H1 (cell line): ENCODE data around the gene ZBTB34. TPM values are rescaled to one million over a fixed set of nuclear protein-coding genes. Genes with fewer than 3 reads are reported as not detected.

Experiments
- CTCF ChIA-PET: fragments of 300-600 bp; sonication (Branson Sonifier 250); formaldehyde crosslinking; loops from one replicate; lab custom pipeline; 2021; ENCODE audit not compliant: partially characterized antibody; lab: Charles Lee
- POLR2A ChIA-PET: fragments of 300-600 bp; sonication (Branson Sonifier 250); formaldehyde crosslinking; loops from one replicate; lab custom pipeline; 2021; ENCODE audit warnings: inconsistent platforms; ENCODE audit not compliant: partially characterized antibody; lab: Charles Lee
- DNase-seq, 2 experiments: peaks; one replicate each; pipeline versions ENCODE4 v3.0.0 to v3.0.0-alpha.2; 2010 to 2022; ENCODE audit warnings: low spot score in 2 of 2, low read depth in 1 of 2, mixed read lengths in 1 of 2
- FAIRE-seq: peaks from 2 replicates; lab custom pipeline; 2011; peaks lifted over from hg19 to GRCh38; lab: Jason Lieb, UNC
- H2AFZ ChIP-seq: 2 replicates; pipeline ENCODE4 v1.8.1; 2012; ENCODE audit warnings: low read length, inconsistent platforms
- H2AK5ac ChIP-seq: 2 replicates; pipeline ENCODE4 v1.6.1; 2013; ENCODE audit warnings: low read depth, low read length
- H2BK120ac ChIP-seq: replicated peaks from 2 replicates; pipeline ENCODE3; 2013; ENCODE audit warnings: low read depth, low read length, inconsistent platforms
- H2BK12ac ChIP-seq: 2 replicates; pipeline ENCODE4 v1.6.1; 2013; ENCODE audit warnings: low read depth, low read length
- H2BK15ac ChIP-seq: 2 replicates; pipeline ENCODE4 v1.6.1; 2013; ENCODE audit warnings: low read length
- H2BK20ac ChIP-seq: 2 replicates; pipeline ENCODE4 v1.6.1; 2013; ENCODE audit warnings: low read length
- H2BK5ac ChIP-seq: 2 replicates; pipeline ENCODE4 v1.6.1; 2013; ENCODE audit warnings: low read depth, low read length
- H3K14ac ChIP-seq: 2 replicates; pipeline ENCODE4 v1.6.1; 2013; ENCODE audit warnings: inconsistent platforms; ENCODE audit not compliant: insufficient read length
- H3K18ac ChIP-seq: 2 replicates; pipeline ENCODE4 v1.6.1; 2013; ENCODE audit warnings: low read length; ENCODE audit errors: extremely low read depth
- H3K23ac ChIP-seq: 2 replicates; pipeline ENCODE4 v1.6.1; 2013; ENCODE audit warnings: inconsistent platforms; ENCODE audit not compliant: insufficient read length
- H3K23me2 ChIP-seq: 2 replicates; pipeline ENCODE4 v1.6.1; 2013; ENCODE audit warnings: low read depth, low read length
- H3K27ac ChIP-seq: 2 replicates; pipeline ENCODE4 v1.6.1; 2011; ENCODE audit warnings: low read depth, low read length, inconsistent platforms
- H3K27me3 ChIP-seq, 4 experiments: replicated peaks in 1 of 4; 1 replicate in 1 of 4; 2 replicates in 3 of 4; pipeline versions ENCODE4 v1.6.1 to v1.8.1; 2011 to 2013; ENCODE audit warnings: low read length in 3 of 4, mild to moderate bottlenecking in 3 of 4, inconsistent platforms in 2 of 4, mixed read lengths in 2 of 4, moderate library complexity in 1 of 4; ENCODE audit not compliant: control insufficient read depth in 3 of 4, insufficient read depth in 3 of 4; ENCODE audit errors: extremely low read depth in 1 of 4
- H3K36me3 ChIP-seq, 4 experiments: 2 replicates each; pipeline versions ENCODE4 v1.6.1 to v1.8.1; 2011 to 2013; ENCODE audit warnings: mild to moderate bottlenecking in 4 of 4, low read length in 3 of 4, moderate library complexity in 2 of 4, control low read depth in 1 of 4, inconsistent platforms in 1 of 4; ENCODE audit not compliant: insufficient read depth in 4 of 4, control insufficient read depth in 2 of 4
- H3K4ac ChIP-seq: replicated peaks from 2 replicates; pipeline ENCODE3; 2013; ENCODE audit warnings: low read length, low read depth, mixed read lengths, inconsistent platforms; ENCODE audit not compliant: insufficient read length
- H3K4me1 ChIP-seq, 4 experiments: replicated peaks in 1 of 4; 1 replicate in 1 of 4; 2 replicates in 3 of 4; pipeline versions ENCODE4 v1.6.1 to v1.8.1; 2011 to 2013; ENCODE audit warnings: low read length in 3 of 4, inconsistent platforms in 2 of 4, mixed read lengths in 1 of 4; ENCODE audit not compliant: insufficient read depth in 4 of 4, control insufficient read depth in 3 of 4
- H3K4me2 ChIP-seq, 2 experiments: 2 replicates each; pipeline versions ENCODE4 v1.6.1 to v1.8.1; 2011 to 2013; ENCODE audit warnings: low read depth in 2 of 2, low read length in 2 of 2, control low read depth in 1 of 2, inconsistent platforms in 1 of 2, mild to moderate bottlenecking in 1 of 2; ENCODE audit not compliant: insufficient read depth in 1 of 2
- H3K4me3 ChIP-seq, 4 experiments: fragments of 200-600, 300-600 bp in 1 of 4; sonication (generic), shearing (Covaris generic), sonication (Bioruptor Twin) in 1 of 4; 2 replicates each; pipeline versions ENCODE4 v1.5.1 to v1.8.1; 2011 to 2016; ENCODE audit warnings: low read length in 4 of 4, low read depth in 3 of 4, control low read depth in 2 of 4, inconsistent platforms in 2 of 4, mild to moderate bottlenecking in 2 of 4, mixed read lengths in 1 of 4, moderate library complexity in 1 of 4; ENCODE audit not compliant: insufficient read depth in 2 of 4; ENCODE audit errors: extremely low read depth in 1 of 4
- H3K56ac ChIP-seq: replicated peaks from 2 replicates; pipeline ENCODE3; 2013; ENCODE audit warnings: low read depth, mild to moderate bottlenecking, mixed read lengths, low read length, inconsistent platforms; ENCODE audit not compliant: insufficient read length
- H3K79me1 ChIP-seq: 2 replicates; pipeline ENCODE4 v1.6.1; 2013; ENCODE audit warnings: low read depth, low read length, control low read depth
- H3K79me2 ChIP-seq, 2 experiments: 2 replicates each; pipeline versions ENCODE4 v1.6.1 to v1.8.1; 2012 to 2013; ENCODE audit warnings: low read length in 2 of 2, mild to moderate bottlenecking in 2 of 2, inconsistent platforms in 1 of 2; ENCODE audit not compliant: insufficient read depth in 2 of 2, control insufficient read depth in 1 of 2
- H3K9ac ChIP-seq, 4 experiments: replicated peaks in 1 of 4; 1 replicate in 1 of 4; 2 replicates in 3 of 4; pipeline versions ENCODE4 v1.6.1 to v1.8.1; 2011 to 2013; ENCODE audit warnings: low read depth in 3 of 4, low read length in 3 of 4, control low read depth in 2 of 4, mild to moderate bottlenecking in 2 of 4, moderate library complexity in 2 of 4, inconsistent platforms in 1 of 4; ENCODE audit errors: extremely low read depth in 1 of 4
- H3K9me3 ChIP-seq, 2 experiments: 2 replicates each; pipeline versions ENCODE4 v1.6.1 to v1.8.1; 2012 to 2013; ENCODE audit warnings: mild to moderate bottlenecking in 2 of 2, moderate library complexity in 2 of 2, control low read depth in 1 of 2, inconsistent platforms in 1 of 2, low read depth in 1 of 2, low read length in 1 of 2, mixed read lengths in 1 of 2; ENCODE audit not compliant: insufficient read depth in 2 of 2
- H4K20me1 ChIP-seq, 2 experiments: replicated peaks in 1 of 2; 2 replicates each; pipeline versions ENCODE3 to v1.8.1; 2011 to 2013; ENCODE audit warnings: inconsistent platforms in 2 of 2, low read length in 2 of 2, mild to moderate bottlenecking in 1 of 2; ENCODE audit not compliant: insufficient read depth in 2 of 2, control insufficient read depth in 1 of 2
- H4K5ac ChIP-seq: 2 replicates; pipeline ENCODE4 v1.6.1; 2013; ENCODE audit warnings: low read length, low read depth, mixed read lengths, inconsistent platforms; ENCODE audit not compliant: insufficient read length
- H4K8ac ChIP-seq: 2 replicates; pipeline ENCODE4 v1.8.0; 2013; ENCODE audit warnings: mild to moderate bottlenecking, moderate library complexity, low read length, inconsistent platforms; ENCODE audit not compliant: insufficient read depth; ENCODE audit errors: extremely low read depth
- H4K91ac ChIP-seq: replicated peaks from 2 replicates; pipeline ENCODE3; 2013; ENCODE audit warnings: low read length, mixed read lengths, inconsistent platforms; ENCODE audit not compliant: insufficient read length
- ASH2L ChIP-seq: fragments of 200-600, 300-600 bp; sonication (generic); IDR thresholded peaks from one replicate; pipeline ENCODE4 v1.7.1; 2017; ENCODE audit warnings: low read length
- BACH1 ChIP-seq: IDR thresholded peaks from 2 replicates; pipeline ENCODE4 v1.6.1; 2012; ENCODE audit warnings: low read length, improper control_type of control experiment
- BRCA1 ChIP-seq: IDR thresholded peaks from 2 replicates; pipeline ENCODE4 v1.6.1; 2012; ENCODE audit warnings: low read depth, low read length, improper control_type of control experiment
- CBX8 ChIP-seq: fragments of 300-800, 300-1000 bp; sonication (generic); IDR thresholded peaks from 2 replicates; pipeline ENCODE4 v1.7.1; 2016; ENCODE audit warnings: low read depth, low read length, borderline replicate concordance
- EGR1 ChIP-seq: IDR thresholded peaks from 2 replicates; pipeline ENCODE4 v1.6.1; 2011; ENCODE audit warnings: low read depth, low read length, borderline replicate concordance
- KDM1A ChIP-seq: fragments of 200-600, 300-600 bp; sonication (generic); IDR thresholded peaks from 2 replicates; pipeline ENCODE4 v1.7.1; 2016; ENCODE audit warnings: mild to moderate bottlenecking, low read length, borderline replicate concordance
- RBBP5 ChIP-seq: IDR thresholded peaks from 2 replicates; pipeline ENCODE4 v1.7.1; 2012; ENCODE audit warnings: low read depth, mild to moderate bottlenecking, inconsistent platforms, low read length, moderate library complexity, borderline replicate concordance
- RFX5 ChIP-seq: IDR thresholded peaks from 2 replicates; pipeline ENCODE4 v1.6.1; 2011; ENCODE audit warnings: low read depth, low read length, improper control_type of control experiment, borderline replicate concordance
- SAP30 ChIP-seq: fragments of 300-600 bp; sonication (generic); IDR thresholded peaks from 2 replicates; pipeline ENCODE4 v1.7.1; 2012; ENCODE audit warnings: low read length, moderate library complexity, mild to moderate bottlenecking, inconsistent platforms; ENCODE audit not compliant: insufficient read depth, insufficient replicate concordance
- SIX5 ChIP-seq: IDR thresholded peaks from 2 replicates; pipeline ENCODE4 v1.6.1; 2011; ENCODE audit warnings: mild to moderate bottlenecking, low read depth, low read length
- SUZ12 ChIP-seq: fragments of 200-600 bp; sonication (generic); IDR thresholded peaks from 2 replicates; pipeline ENCODE4 v1.6.1; 2012; ENCODE audit warnings: mild to moderate bottlenecking, inconsistent platforms, low read length, moderate library complexity, mixed read lengths
- WGBS, 2 experiments: shearing (Covaris generic) in 1 of 2; methylation state at CpG; one replicate each; pipeline versions ENCODE4 v1.1.6 to v1.1.7; 2013 to 2015; ENCODE audit warnings: low lambda C conversion rate in 2 of 2, mixed read lengths in 2 of 2, inconsistent platforms in 1 of 2, low coverage in 1 of 2, missing lambda C conversion rate in 1 of 2; ENCODE audit not compliant: insufficient replicate concordance in 2 of 2, insufficient coverage in 1 of 2, insufficient read length in 1 of 2; ENCODE audit errors: extremely low coverage in 1 of 2, missing lambda C conversion rate in 1 of 2; 5-methylcytosine and 5-hydroxymethylcytosine counted together
- polyA plus RNA-seq, 7 experiments: library from polyadenylated mRNA; depleted of rRNA in 3 of 7; stranded (reverse) in 5 of 7; unstranded in 2 of 7; fragments of >200 nt in 5 of 7; fragments of 200-250 nt in 2 of 7; gene quantifications; 1 replicate in 5 of 7; 2 replicates in 1 of 7; 4 replicates in 1 of 7; pipeline versions ENCODE4 v1.2.1 to v1.2.3, GENCODE V29; 2011 to 2013; ENCODE audit warnings: missing spikeins in 2 of 7, mixed read lengths in 2 of 7
- total RNA-seq: library from RNA; stranded (reverse); fragmentation: NEBNext Ultra II Directional; extraction: Animal tissue kit (Norgen Biotek cat#: 25700); gene quantifications from 2 replicates; pipeline ENCODE4 v1.2.1, GENCODE V29; 2021
- TF ChIP-seq, protein P1 (sequence below): IDR thresholded peaks from 2 replicates; pipeline ENCODE4 v1.6.1; 2012; ENCODE audit warnings: low read length, inconsistent platforms

ZBTB34 gene
- total and polyA plus RNA-seq, 2 of the 8 experiments (the other 6 are each of a cell fraction or from before 2014, with no cell fraction given): 8.2 to 15.9 TPM

DNA sequence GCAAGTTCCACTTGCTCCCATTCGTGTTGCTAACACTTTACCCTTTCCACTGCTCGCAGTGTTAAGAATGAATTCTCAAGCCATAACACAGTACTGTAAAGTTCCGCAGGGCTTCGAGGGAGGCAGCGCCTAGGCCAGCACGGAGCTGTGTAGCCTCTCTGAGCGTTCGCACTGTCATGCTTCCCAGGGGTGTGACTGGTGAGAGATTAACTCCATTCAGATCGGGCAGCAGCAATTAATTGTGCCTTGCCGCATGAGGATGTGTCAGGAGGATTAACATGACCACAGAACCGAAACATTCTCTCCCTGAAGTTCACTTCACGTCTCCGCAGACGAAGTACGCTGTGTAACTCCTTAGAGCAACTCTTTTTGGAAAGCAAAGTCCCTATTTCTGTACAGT, 23.2 kb downstream of the ZBTB34 start:
- Histone ChIP-seq H4K91ac (no peak overlapping the region), H3K4me1 (peaks cover 6 to 13% (median 10%) of the 10 kb centered on the region in 4 experiments), H2BK120ac (no peak overlapping the region), H4K8ac (no peak overlapping the region), H2BK15ac (no peak overlapping the region), H3K14ac (no peak overlapping the region), H3K4me3 (no peak overlapping the region), H3K4ac (no peak overlapping the region), H3K27me3 (no peaks in the 10 kb centered on the region), H3K79me1 (peaks cover 4% of the 10 kb centered on the region), H3K4me2 (no peak overlapping the region), H4K5ac (no peak overlapping the region), H3K56ac (no peak overlapping the region), H3K23ac (no peak overlapping the region), H2AK5ac (no peak overlapping the region), H3K27ac (no peak overlapping the region), H3K36me3 (peaks cover 4 to 24% (median 15%) of the 10 kb centered on the region in 4 experiments; a peak in 5 of 8 replicates), H3K18ac (no peak overlapping the region), H3K79me2 (no peaks in the 10 kb centered on the region; a peak in 1 of 4 replicates), H3K9me3 (no peaks in the 10 kb centered on the region), H2BK5ac (no peak overlapping the region), H2BK12ac (no peak overlapping the region), H3K23me2 (no peaks in the 10 kb centered on the region), H3K9ac (no peak overlapping the region; a peak in 1 of 7 replicates), H4K20me1 (peaks cover 2 to 17% of the 10 kb centered on the region in 2 experiments), H2BK20ac (no peak overlapping the region), H2AFZ (no peak overlapping the region)
- DNase-seq (no peak), FAIRE-seq (no peak)
- ChIA-PET POLR2A (no interaction called here), CTCF (interaction anchor here (1.0 kb wide), 1 partner anchor 50 kb away, joined by 5 read pairs; no protein-coding TSS in a partner anchor)
- 92% methylated on average over 15 of the region's 15 CpGs; no CpG with 5 or more reads in 1 of the 2 experiments for WGBS, 2 experiments
- no peak for TF ChIP-seq BACH1
- no peak for TF ChIP-seq RFX5
- no peak for TF ChIP-seq BRCA1
- TF ChIP-seq RBBP5: no peak
- TF ChIP-seq ASH2L: no peak
- no peak for TF ChIP-seq CBX8
- no peak for TF ChIP-seq KDM1A
- TF ChIP-seq SIX5: no peak
- TF ChIP-seq EGR1: no peak
- TF ChIP-seq SAP30: no peak
- TF ChIP-seq SUZ12: no peak
- TF ChIP-seq, protein P1, sequence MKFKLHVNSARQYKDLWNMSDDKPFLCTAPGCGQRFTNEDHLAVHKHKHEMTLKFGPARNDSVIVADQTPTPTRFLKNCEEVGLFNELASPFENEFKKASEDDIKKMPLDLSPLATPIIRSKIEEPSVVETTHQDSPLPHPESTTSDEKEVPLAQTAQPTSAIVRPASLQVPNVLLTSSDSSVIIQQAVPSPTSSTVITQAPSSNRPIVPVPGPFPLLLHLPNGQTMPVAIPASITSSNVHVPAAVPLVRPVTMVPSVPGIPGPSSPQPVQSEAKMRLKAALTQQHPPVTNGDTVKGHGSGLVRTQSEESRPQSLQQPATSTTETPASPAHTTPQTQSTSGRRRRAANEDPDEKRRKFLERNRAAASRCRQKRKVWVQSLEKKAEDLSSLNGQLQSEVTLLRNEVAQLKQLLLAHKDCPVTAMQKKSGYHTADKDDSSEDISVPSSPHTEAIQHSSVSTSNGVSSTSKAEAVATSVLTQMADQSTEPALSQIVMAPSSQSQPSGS: no peak
